ENCODE measurements around the gene SIGLEC6. TPM values are rescaled to one million over a fixed set of nuclear protein-coding genes. Genes with fewer than 3 reads are reported as not detected.

The SIGLEC6 gene
- total RNA-seq, 1 donor from 2014 or later = not detected

GRCh38 chr19:51511353-51511752 lies 20.1 kb downstream of the SIGLEC6 start:
- no peak overlapping the region for H3K4me3 ChIP-seq (ENCODE audit: low read depth, low read length)
- DNase-seq (ENCODE audit: low read depth) = no peak
- TF ChIP-seq, protein P1, sequence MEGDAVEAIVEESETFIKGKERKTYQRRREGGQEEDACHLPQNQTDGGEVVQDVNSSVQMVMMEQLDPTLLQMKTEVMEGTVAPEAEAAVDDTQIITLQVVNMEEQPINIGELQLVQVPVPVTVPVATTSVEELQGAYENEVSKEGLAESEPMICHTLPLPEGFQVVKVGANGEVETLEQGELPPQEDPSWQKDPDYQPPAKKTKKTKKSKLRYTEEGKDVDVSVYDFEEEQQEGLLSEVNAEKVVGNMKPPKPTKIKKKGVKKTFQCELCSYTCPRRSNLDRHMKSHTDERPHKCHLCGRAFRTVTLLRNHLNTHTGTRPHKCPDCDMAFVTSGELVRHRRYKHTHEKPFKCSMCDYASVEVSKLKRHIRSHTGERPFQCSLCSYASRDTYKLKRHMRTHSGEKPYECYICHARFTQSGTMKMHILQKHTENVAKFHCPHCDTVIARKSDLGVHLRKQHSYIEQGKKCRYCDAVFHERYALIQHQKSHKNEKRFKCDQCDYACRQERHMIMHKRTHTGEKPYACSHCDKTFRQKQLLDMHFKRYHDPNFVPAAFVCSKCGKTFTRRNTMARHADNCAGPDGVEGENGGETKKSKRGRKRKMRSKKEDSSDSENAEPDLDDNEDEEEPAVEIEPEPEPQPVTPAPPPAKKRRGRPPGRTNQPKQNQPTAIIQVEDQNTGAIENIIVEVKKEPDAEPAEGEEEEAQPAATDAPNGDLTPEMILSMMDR (conservative IDR thresholded peaks at IDR 0.05; ENCODE audit: low read depth, low read length) = peak; percentile 13

- no peak for DNase-seq (ENCODE audit: low read depth)
- TF ChIP-seq, protein P1 (conservative IDR thresholded peaks at IDR 0.05; ENCODE audit: low read depth, low read length) = no peak
- H3K4me3 ChIP-seq (ENCODE audit: low read depth, low read length) = no peak overlapping the region
Observed at GRCh38 chr19:51509823-51510660, 21.4 kb downstream of the SIGLEC6 start.

DNA sequence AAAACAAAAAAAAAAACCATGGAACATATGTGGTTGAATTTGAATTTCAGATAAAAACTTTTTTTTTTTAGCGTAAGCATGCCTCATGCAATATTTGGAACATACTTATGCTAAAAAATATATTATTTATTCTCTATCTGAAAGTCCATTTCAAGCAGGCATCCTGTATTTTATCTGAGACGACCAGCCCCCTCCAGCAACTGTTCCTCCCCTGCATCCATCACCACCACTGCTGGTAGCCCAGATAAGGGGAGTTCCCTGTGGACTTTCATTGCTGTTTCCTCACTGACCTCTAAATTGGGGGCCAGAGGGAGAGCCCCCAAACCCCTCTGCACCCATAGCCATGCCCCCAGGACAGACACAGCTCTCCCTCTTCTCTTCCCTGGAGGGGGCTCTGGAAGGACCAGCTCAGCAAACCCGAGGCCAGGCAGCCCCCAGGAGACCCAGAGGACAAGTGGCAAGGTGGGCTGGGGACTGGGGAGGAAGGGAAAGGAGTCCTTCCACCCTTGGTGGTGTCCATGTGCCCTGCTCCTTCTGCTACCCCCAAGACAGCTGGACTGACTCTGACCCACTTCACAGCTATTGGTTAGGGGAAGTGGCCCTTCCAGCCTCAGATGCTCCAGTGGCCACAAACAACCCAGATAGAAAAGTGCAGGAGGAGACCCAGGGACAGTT lies 23.3 kb downstream of the SIGLEC6 start:
- no peak for DNase-seq (ENCODE audit: low read depth)
- TF ChIP-seq, protein P1 (conservative IDR thresholded peaks at IDR 0.05; ENCODE audit: low read depth, low read length) = no peak
- H3K4me3 ChIP-seq (ENCODE audit: low read depth, low read length) = no peak overlapping the region

GRCh38 chr19:51507640-51508058 lies 23.8 kb downstream of the SIGLEC6 start:
- no peak for DNase-seq (ENCODE audit: low read depth)
- TF ChIP-seq, protein P1 (conservative IDR thresholded peaks at IDR 0.05; ENCODE audit: low read depth, low read length) = no peak
- H3K4me3 ChIP-seq (ENCODE audit: low read depth, low read length) = no peak overlapping the region

GRCh38 chr19:51507192-51507591 lies 24.3 kb downstream of the SIGLEC6 start:
- no peak overlapping the region for H3K4me3 ChIP-seq (ENCODE audit: low read depth, low read length)
- TF ChIP-seq, protein P1 (conservative IDR thresholded peaks at IDR 0.05; ENCODE audit: low read depth, low read length) = no peak
- DNase-seq (ENCODE audit: low read depth) = no peak

GRCh38 chr19:51505904-51506303 lies 25.6 kb downstream of the SIGLEC6 start:
- TF ChIP-seq, protein P1 (conservative IDR thresholded peaks at IDR 0.05; ENCODE audit: low read depth, low read length) = no peak
- DNase-seq (ENCODE audit: low read depth) = no peak
- no peak overlapping the region for H3K4me3 ChIP-seq (ENCODE audit: low read depth, low read length)

Data from epithelial cell of proximal tubule (primary cell).